ENCODE results near the gene FKRP. TPM values are rescaled to one million over a fixed set of nuclear protein-coding genes. Genes with fewer than 3 reads are reported as not detected.
"Not testable (repeated sequence)": the region's sequence is repeated elsewhere in the genome, so short reads cannot be mapped to it uniquely, and the experiment has no call there.

The FKRP gene
- total RNA-seq, 6 experiments from 2014 or later, result 31.4 to 36.8 (median 33.2) TPM

- H3K9me3 Mint-ChIP-seq, result no peaks in the 10 kb centered on the region
- DNase-seq, result no peak
- peaks cover 27% of the 10 kb centered on the region for H3K4me1 Mint-ChIP-seq (ENCODE audit: low read depth)
- peaks cover 6% of the 10 kb centered on the region; the same call in 1 of the 2 replicates for H3K36me3 Mint-ChIP-seq (ENCODE audit: low read depth)
- H3K27ac Mint-ChIP-seq, result no peak overlapping the region
- TF ChIP-seq CTCF (IDR thresholded peaks at IDR 0.05), result no peak
- H3K27me3 Mint-ChIP-seq (ENCODE audit: insufficient read depth), result no peaks in the 10 kb centered on the region
- no peak overlapping the region for H3K4me3 Mint-ChIP-seq
These were observed 19.0 kb downstream of the FKRP start for GRCh38 chr19:46764817-46765291.

GRCh38 chr19:46766569-46767317, 20.9 kb downstream of the FKRP start:
- peaks cover 6% of the 10 kb centered on the region; the same call in 1 of the 2 replicates for H3K36me3 Mint-ChIP-seq (ENCODE audit: low read depth)
- no peak overlapping the region for H3K27ac Mint-ChIP-seq
- H3K4me3 Mint-ChIP-seq, result no peak overlapping the region
- H3K4me1 Mint-ChIP-seq (ENCODE audit: low read depth), result peaks cover 8% of the 10 kb centered on the region
- no peaks in the 10 kb centered on the region for H3K9me3 Mint-ChIP-seq
- DNase-seq, result no peak
- no peaks in the 10 kb centered on the region; the same call in 1 of the 2 replicates for H3K27me3 Mint-ChIP-seq (ENCODE audit: insufficient read depth)
- peak; percentile 81 for TF ChIP-seq CTCF (IDR thresholded peaks at IDR 0.05)

GRCh38 chr19:46768746-46769145, 22.9 kb downstream of the FKRP start:
- Mint-ChIP-seq H3K27ac (peak overlapping the region; percentile 6; the same call in 1 of the 2 replicates), H3K4me1 (ENCODE audit: low read depth) (peaks cover 16% of the 10 kb centered on the region), H3K36me3 (ENCODE audit: low read depth) (peaks cover 12% of the 10 kb centered on the region; the same call in 1 of the 2 replicates)
- not testable (repeated sequence) for H3K4me3 Mint-ChIP-seq; DNase-seq; H3K9me3 Mint-ChIP-seq; H3K27me3 Mint-ChIP-seq (ENCODE audit: insufficient read depth)

GRCh38 chr19:46772170-46773017, 26.5 kb downstream of the FKRP start:
- peaks cover 5% of the 10 kb centered on the region; the same call in 1 of the 2 replicates for H3K27me3 Mint-ChIP-seq (ENCODE audit: insufficient read depth)
- TF ChIP-seq CTCF (IDR thresholded peaks at IDR 0.05), result no peak
- H3K4me3 Mint-ChIP-seq, result no peak overlapping the region
- DNase-seq, result no peak
- H3K36me3 Mint-ChIP-seq (ENCODE audit: low read depth), result peaks cover 14% of the 10 kb centered on the region; the same call in 1 of the 2 replicates
- peaks cover 16% of the 10 kb centered on the region for H3K4me1 Mint-ChIP-seq (ENCODE audit: low read depth)
- H3K27ac Mint-ChIP-seq, result peak overlapping the region; percentile 47
- no peaks in the 10 kb centered on the region for H3K9me3 Mint-ChIP-seq

- Mint-ChIP-seq H3K9me3 (no peaks in the 10 kb centered on the region), H3K27me3 (ENCODE audit: insufficient read depth) (peaks cover 7% of the 10 kb centered on the region), H3K4me3 (no peak overlapping the region), H3K36me3 (ENCODE audit: low read depth) (peaks cover 18% of the 10 kb centered on the region; the same call in 1 of the 2 replicates), H3K27ac (peak overlapping the region; percentile 47), H3K4me1 (ENCODE audit: low read depth) (peaks cover 16% of the 10 kb centered on the region)
- no peak for DNase-seq
- no peak for TF ChIP-seq CTCF (IDR thresholded peaks at IDR 0.05)
These were observed 27.2 kb downstream of the FKRP start for GRCh38 chr19:46773018-46773399.

All from HFFc6 (cell line).